Cardiac muscle cell (in vitro differentiated cells and primary cell): ENCODE results near the gene RSPRY1. TPM values are rescaled to one million over a fixed set of nuclear protein-coding genes. Genes with fewer than 3 reads are reported as not detected.

Source experiments
- DNase-seq, 2 donors: peaks; one replicate each; pipeline versions ENCODE4 v3.0.0 to v3.0.0-alpha.2; 2010 to 2017; ENCODE audit warnings: low read depth in 1 of 2, low spot score in 1 of 2
- H3K27ac ChIP-seq: fragments of 200-600 bp; sonication (generic); 2 replicates; pipeline ENCODE4 v1.5.1; 2016
- H3K27me3 ChIP-seq: fragments of 200-600 bp; sonication (generic); 2 replicates; pipeline ENCODE4 v1.6.0; 2016; ENCODE audit warnings: control low read depth
- H3K36me3 ChIP-seq: fragments of 200-600 bp; sonication (generic); 2 replicates; pipeline ENCODE4 v1.5.1; 2016; ENCODE audit warnings: control low read depth
- H3K4me1 ChIP-seq: fragments of 200-600 bp; sonication (generic); 2 replicates; pipeline ENCODE4 v1.8.1; 2017; ENCODE audit warnings: low read depth, mild to moderate bottlenecking, mixed run types
- H3K4me3 ChIP-seq: fragments of 200-600 bp; sonication (generic); 2 replicates; pipeline ENCODE4 v1.5.1; 2016; ENCODE audit warnings: mild to moderate bottlenecking
- H3K9me3 ChIP-seq: fragments of 200-600 bp; sonication (generic); 2 replicates; pipeline ENCODE4 v1.5.1; 2017; ENCODE audit warnings: low read depth, mild to moderate bottlenecking, control low read depth
- CTCF ChIP-seq: IDR thresholded peaks from 2 replicates; pipeline ENCODE4 v1.5.1; 2012; ENCODE audit warnings: low read depth, mild to moderate bottlenecking, low read length
- polyA plus RNA-seq: library from polyadenylated mRNA; unstranded; fragments of >200 nt; fragmentation: Nextera tagmentation; extraction: Ambion mirVana; gene quantifications from 2 replicates; pipeline ENCODE4 v1.2.1, GENCODE V29; 2016
- total RNA-seq: library from RNA; depleted of rRNA; stranded (reverse); fragments of >200 nt; gene quantifications from 2 replicates; pipeline ENCODE4 v1.2.3, GENCODE V29; 2016

RSPRY1 gene
- total and polyA plus RNA-seq, 2 experiments from 2014 or later: 30.3 to 33.2 TPM

GRCh38 chr16:57157533-57157932 lies 28.6 kb upstream of the RSPRY1 start:
- no peak for TF ChIP-seq CTCF
- no peaks in the 10 kb centered on the region for H3K4me1 ChIP-seq
- H3K36me3 ChIP-seq: peaks cover 18% of the 10 kb centered on the region
- no peak for DNase-seq
- H3K27ac ChIP-seq: no peak overlapping the region
- H3K4me3 ChIP-seq: no peak overlapping the region
- no peaks in the 10 kb centered on the region for H3K27me3 ChIP-seq
- H3K9me3 ChIP-seq: no peaks in the 10 kb centered on the region

GRCh38 chr16:57159447-57159846 lies 26.7 kb upstream of the RSPRY1 start:
- H3K36me3 ChIP-seq: peaks cover 25% of the 10 kb centered on the region

DNA sequence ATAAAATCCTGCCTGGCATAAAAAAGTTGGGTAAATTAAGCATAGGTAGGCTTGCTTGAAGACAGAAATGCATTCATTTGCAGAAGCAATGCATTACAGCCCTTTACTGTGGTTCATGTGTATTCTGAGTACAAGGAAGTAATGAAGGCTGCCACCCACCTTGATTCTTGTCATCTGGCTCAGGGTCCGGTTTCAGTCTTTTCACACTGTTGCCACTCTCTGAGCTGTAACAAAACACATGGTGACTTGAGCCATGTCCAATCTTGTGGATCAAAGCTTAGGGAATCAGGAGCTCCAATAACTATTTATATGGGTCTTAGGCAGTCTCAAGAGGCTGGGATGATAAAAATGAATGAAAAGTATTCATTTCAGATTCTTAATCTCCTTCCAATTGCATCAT lies 22.3 kb upstream of the RSPRY1 start:
- H3K27ac ChIP-seq: no peak overlapping the region
- H3K9me3 ChIP-seq: no peaks in the 10 kb centered on the region
- no peak for TF ChIP-seq CTCF
- no peaks in the 10 kb centered on the region for H3K27me3 ChIP-seq
- H3K36me3 ChIP-seq: peaks cover 25% of the 10 kb centered on the region
- DNase-seq: no peak
- no peak overlapping the region for H3K4me3 ChIP-seq
- peaks cover 16% of the 10 kb centered on the region for H3K4me1 ChIP-seq

More at GRCh38 chr16:57159447-57159846, 26.7 kb upstream of the RSPRY1 start:
- no peak for TF ChIP-seq CTCF
- Histone ChIP-seq H3K27me3 (no peaks in the 10 kb centered on the region), H3K4me1 (no peaks in the 10 kb centered on the region), H3K9me3 (no peaks in the 10 kb centered on the region), H3K27ac (no peak overlapping the region), H3K4me3 (no peak overlapping the region)
- DNase-seq: no peak

DNA sequence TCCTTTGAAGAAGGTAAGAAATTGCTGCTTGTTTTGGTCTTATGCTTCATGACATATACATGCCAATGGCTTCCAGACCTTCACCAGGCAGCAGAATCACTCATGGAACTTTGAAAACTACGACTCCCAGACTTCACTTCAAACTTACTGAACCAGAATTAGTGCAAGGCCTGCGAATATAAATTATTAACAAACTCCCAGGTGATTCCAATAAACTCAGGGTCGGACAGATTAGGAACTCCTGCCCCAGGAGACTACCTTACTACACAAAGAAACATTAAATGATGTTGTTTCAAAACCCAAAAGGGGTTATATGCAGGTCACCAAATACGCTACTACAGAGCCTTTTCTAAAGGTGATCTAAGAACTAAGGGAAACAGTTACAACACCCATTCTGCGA lies 20.6 kb upstream of the RSPRY1 start:
- H3K36me3 ChIP-seq: peaks cover 20% of the 10 kb centered on the region
- H3K4me1 ChIP-seq: peaks cover 16% of the 10 kb centered on the region

DNA sequence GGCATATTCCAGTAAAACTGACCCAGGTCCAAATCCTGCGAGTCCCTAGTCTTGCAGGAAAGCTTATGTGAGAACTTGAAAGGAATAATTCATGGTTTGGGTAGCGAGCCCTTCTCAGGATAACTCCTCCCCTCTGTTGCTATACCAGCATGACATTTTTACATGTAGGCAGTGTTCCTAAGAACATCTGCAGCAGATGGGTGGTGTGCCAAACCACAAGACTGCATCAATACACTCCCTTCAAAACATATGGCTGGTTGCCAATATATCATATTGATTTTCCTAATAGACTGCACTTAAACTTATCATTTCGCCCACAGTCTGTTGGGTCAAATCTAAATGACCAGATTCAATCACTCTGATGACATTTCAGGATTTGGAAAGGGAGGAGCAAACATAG lies 20.2 kb upstream of the RSPRY1 start:
- Histone ChIP-seq H3K9me3 (no peaks in the 10 kb centered on the region), H3K36me3 (peaks cover 19% of the 10 kb centered on the region)

More for the DNA sequence above, 20.6 kb upstream of the RSPRY1 start:
- Histone ChIP-seq H3K9me3 (no peaks in the 10 kb centered on the region), H3K27ac (no peak overlapping the region), H3K4me3 (no peak overlapping the region), H3K27me3 (no peaks in the 10 kb centered on the region)
- no peak for TF ChIP-seq CTCF
- DNase-seq: no peak

More for the DNA sequence above, 20.2 kb upstream of the RSPRY1 start:
- Histone ChIP-seq H3K27ac (no peak overlapping the region), H3K27me3 (no peaks in the 10 kb centered on the region), H3K4me1 (peaks cover 16% of the 10 kb centered on the region), H3K4me3 (no peak overlapping the region)
- no peak for TF ChIP-seq CTCF
- peak in 1 of 2 donors; percentile 76 for DNase-seq
